HG03280 (cell line): ENCODE measurements around the gene PPAT.

Experiments
- ATAC-seq: cut with Tn5 transposase; IDR thresholded peaks from one replicate; pipeline ENCODE4 v1.9.1; 2021; ENCODE audit warnings: mild to moderate bottlenecking, moderate library complexity; ENCODE audit not compliant: unreplicated experiment

Gene PPAT

GRCh38 chr4:56434599-56435139, 746 bp downstream of the PPAT start:
- peak; percentile 9 for ATAC-seq

- no peak for ATAC-seq
Observed at GRCh38 chr4:56433280-56433679, 2.1 kb downstream of the PPAT start.

GRCh38 chr4:56430203-56430602, 5.2 kb downstream of the PPAT start:
- no peak for ATAC-seq

- ATAC-seq, result no peak
Observed at GRCh38 chr4:56427179-56427578, 8.2 kb downstream of the PPAT start.

GRCh38 chr4:56426273-56426672, 9.1 kb downstream of the PPAT start:
- peak; percentile 86 for ATAC-seq

- ATAC-seq, result no peak
Observed at GRCh38 chr4:56425518-56425917, 9.9 kb downstream of the PPAT start.

- no peak for ATAC-seq
Observed at GRCh38 chr4:56424697-56425514, 10.5 kb downstream of the PPAT start.

- no peak for ATAC-seq
Observed at GRCh38 chr4:56424176-56424575, 11.2 kb downstream of the PPAT start.

GRCh38 chr4:56417396-56417795, 18.0 kb downstream of the PPAT start:
- ATAC-seq, result no peak

- no peak for ATAC-seq
Observed at GRCh38 chr4:56416349-56416748, 19.1 kb downstream of the PPAT start.

- no peak for ATAC-seq
Observed at GRCh38 chr4:56414135-56414670, 21.2 kb downstream of the PPAT start.

GRCh38 chr4:56410247-56411062, 25.0 kb downstream of the PPAT start:
- ATAC-seq, result no peak

- ATAC-seq, result no peak
Observed at GRCh38 chr4:56409511-56410090, 25.8 kb downstream of the PPAT start.

- ATAC-seq, result no peak
Observed at GRCh38 chr4:56408978-56409377, 26.4 kb downstream of the PPAT start.

GRCh38 chr4:56406151-56406550, 29.3 kb downstream of the PPAT start:
- no peak for ATAC-seq

- no peak for ATAC-seq
Observed at GRCh38 chr4:56405016-56405415, 30.4 kb downstream of the PPAT start.

GRCh38 chr4:56400560-56400959, 34.9 kb downstream of the PPAT start:
- ATAC-seq, result no peak

- ATAC-seq, result no peak
Observed at GRCh38 chr4:56391270-56391669, 44.1 kb downstream of the PPAT start.

GRCh38 chr4:56389558-56389957, 45.9 kb downstream of the PPAT start:
- ATAC-seq, result no peak

GRCh38 chr4:56388306-56388705, 47.1 kb downstream of the PPAT start:
- ATAC-seq, result no peak
